SK-N-SH treated with all-trans-retinoic acid at 6 μM for 48 hours (cell line): Measurements from ENCODE around the gene RALGAPA1.

ENCODE experiments used
- BACH2 ChIP-seq: fragments of 250-450 bp; sonication (Bioruptor Pico); IDR thresholded peaks from 2 replicates; pipeline ENCODE4 v1.9.0; 2021; ENCODE audit warnings: mild to moderate bottlenecking, borderline replicate concordance
- OSR1 ChIP-seq: fragments of 250-450 bp; sonication (Bioruptor Pico); IDR thresholded peaks from 2 replicates; pipeline ENCODE4 v1.8.0; 2022; ENCODE audit warnings: moderate library complexity, mild to moderate bottlenecking, inconsistent platforms
- RARB ChIP-seq: fragments of 250-450 bp; sonication (Bioruptor Pico); IDR thresholded peaks from 2 replicates; pipeline ENCODE4 v1.8.0; 2021; ENCODE audit warnings: mild to moderate bottlenecking, moderate library complexity
- ZFP3 ChIP-seq: fragments of 250-450 bp; sonication (Bioruptor Pico); IDR thresholded peaks from 2 replicates; pipeline ENCODE4 v1.5.0; 2020; ENCODE audit warnings: mild to moderate bottlenecking, moderate library complexity
- TF ChIP-seq, protein P1 (sequence below): fragments of 250-450 bp; sonication (Bioruptor Pico); IDR thresholded peaks from 2 replicates; pipeline ENCODE4 v1.8.0; 2020; ENCODE audit warnings: mild to moderate bottlenecking, moderate library complexity, borderline replicate concordance
- TF ChIP-seq, protein P2 (sequence below): fragments of 250-450 bp; sonication (Bioruptor Pico); IDR thresholded peaks from 2 replicates; pipeline ENCODE4 v1.5.0; 2020; ENCODE audit warnings: mild to moderate bottlenecking, moderate library complexity

DNA sequence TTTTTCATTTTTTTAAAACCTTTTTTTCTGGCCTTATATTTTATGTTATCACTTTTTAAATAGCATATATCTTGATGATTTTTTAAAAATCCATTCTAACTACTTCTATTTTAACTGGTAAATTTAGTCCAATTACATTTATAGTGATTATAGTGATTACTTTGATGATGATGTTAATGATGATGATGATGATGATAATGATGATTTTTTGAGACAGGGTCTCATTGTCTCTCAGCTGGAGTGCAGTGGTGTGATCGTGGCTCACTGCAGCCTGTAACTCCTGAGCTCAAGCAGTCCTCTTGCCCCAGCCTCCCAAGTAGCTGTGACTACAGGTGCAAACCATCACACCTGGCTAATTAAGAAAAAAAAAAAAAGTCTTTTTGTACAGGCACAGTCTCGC is 44.1 kb upstream of the RALGAPA1 start:
- TF ChIP-seq, protein P1, sequence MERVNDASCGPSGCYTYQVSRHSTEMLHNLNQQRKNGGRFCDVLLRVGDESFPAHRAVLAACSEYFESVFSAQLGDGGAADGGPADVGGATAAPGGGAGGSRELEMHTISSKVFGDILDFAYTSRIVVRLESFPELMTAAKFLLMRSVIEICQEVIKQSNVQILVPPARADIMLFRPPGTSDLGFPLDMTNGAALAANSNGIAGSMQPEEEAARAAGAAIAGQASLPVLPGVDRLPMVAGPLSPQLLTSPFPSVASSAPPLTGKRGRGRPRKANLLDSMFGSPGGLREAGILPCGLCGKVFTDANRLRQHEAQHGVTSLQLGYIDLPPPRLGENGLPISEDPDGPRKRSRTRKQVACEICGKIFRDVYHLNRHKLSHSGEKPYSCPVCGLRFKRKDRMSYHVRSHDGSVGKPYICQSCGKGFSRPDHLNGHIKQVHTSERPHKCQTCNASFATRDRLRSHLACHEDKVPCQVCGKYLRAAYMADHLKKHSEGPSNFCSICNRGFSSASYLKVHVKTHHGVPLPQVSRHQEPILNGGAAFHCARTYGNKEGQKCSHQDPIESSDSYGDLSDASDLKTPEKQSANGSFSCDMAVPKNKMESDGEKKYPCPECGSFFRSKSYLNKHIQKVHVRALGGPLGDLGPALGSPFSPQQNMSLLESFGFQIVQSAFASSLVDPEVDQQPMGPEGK (CRISPR knock-in tag), result no peak
- TF ChIP-seq OSR1 (CRISPR knock-in tag) (no peak), ZFP3 (CRISPR knock-in tag) (no peak), BACH2 (CRISPR knock-in tag) (no peak), RARB (CRISPR knock-in tag) (no peak)
- TF ChIP-seq, protein P2, sequence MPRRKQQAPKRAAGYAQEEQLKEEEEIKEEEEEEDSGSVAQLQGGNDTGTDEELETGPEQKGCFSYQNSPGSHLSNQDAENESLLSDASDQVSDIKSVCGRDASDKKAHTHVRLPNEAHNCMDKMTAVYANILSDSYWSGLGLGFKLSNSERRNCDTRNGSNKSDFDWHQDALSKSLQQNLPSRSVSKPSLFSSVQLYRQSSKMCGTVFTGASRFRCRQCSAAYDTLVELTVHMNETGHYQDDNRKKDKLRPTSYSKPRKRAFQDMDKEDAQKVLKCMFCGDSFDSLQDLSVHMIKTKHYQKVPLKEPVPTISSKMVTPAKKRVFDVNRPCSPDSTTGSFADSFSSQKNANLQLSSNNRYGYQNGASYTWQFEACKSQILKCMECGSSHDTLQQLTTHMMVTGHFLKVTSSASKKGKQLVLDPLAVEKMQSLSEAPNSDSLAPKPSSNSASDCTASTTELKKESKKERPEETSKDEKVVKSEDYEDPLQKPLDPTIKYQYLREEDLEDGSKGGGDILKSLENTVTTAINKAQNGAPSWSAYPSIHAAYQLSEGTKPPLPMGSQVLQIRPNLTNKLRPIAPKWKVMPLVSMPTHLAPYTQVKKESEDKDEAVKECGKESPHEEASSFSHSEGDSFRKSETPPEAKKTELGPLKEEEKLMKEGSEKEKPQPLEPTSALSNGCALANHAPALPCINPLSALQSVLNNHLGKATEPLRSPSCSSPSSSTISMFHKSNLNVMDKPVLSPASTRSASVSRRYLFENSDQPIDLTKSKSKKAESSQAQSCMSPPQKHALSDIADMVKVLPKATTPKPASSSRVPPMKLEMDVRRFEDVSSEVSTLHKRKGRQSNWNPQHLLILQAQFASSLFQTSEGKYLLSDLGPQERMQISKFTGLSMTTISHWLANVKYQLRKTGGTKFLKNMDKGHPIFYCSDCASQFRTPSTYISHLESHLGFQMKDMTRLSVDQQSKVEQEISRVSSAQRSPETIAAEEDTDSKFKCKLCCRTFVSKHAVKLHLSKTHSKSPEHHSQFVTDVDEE, result no peak
